ENCODE results near the gene CLMN. TPM values are rescaled to one million over a fixed set of nuclear protein-coding genes. Genes with fewer than 3 reads are reported as not detected.

Gene CLMN
- total RNA-seq, 2 donors from 2014 or later: 24.6 to 39.3 TPM

- Histone ChIP-seq H3K27ac (no peak overlapping the region), H3K36me3 (no peaks in the 10 kb centered on the region), H3K27me3 (replicated peaks; ENCODE audit: insufficient read depth) (no peaks in the 10 kb centered on the region), H3K4me1 (replicated peaks) (peaks cover 6% of the 10 kb centered on the region), H3K9me3 (no peaks in the 10 kb centered on the region), H3K4me3 (no peak overlapping the region)
- no peak for TF ChIP-seq POLR2A (IDR thresholded peaks at IDR 0.05)
- TF ChIP-seq CTCF (IDR thresholded peaks at IDR 0.05): no peak
- TF ChIP-seq POLR2AphosphoS5 (IDR thresholded peaks at IDR 0.05): no peak
- 64% methylated on average over 4 of the region's 4 CpGs for WGBS
- intact Hi-C loops (cut with DNase I): no loop called here
- DNase-seq (ENCODE audit: low spot score): no peak
Measured at GRCh38 chr14:95267306-95267705, 52.4 kb downstream of the CLMN start.

- Histone ChIP-seq H3K36me3 (no peaks in the 10 kb centered on the region), H3K27me3 (replicated peaks; ENCODE audit: insufficient read depth) (no peaks in the 10 kb centered on the region), H3K27ac (peak overlapping the region; percentile 51 to 60), H3K4me3 (no peak overlapping the region), H3K9me3 (no peaks in the 10 kb centered on the region), H3K4me1 (replicated peaks) (peaks cover 6% of the 10 kb centered on the region)
- intact Hi-C loops (cut with DNase I): no loop called here
- DNase-seq (ENCODE audit: low spot score): peak; percentile 84
- TF ChIP-seq POLR2AphosphoS5 (IDR thresholded peaks at IDR 0.05) (peak; percentile 96), CTCF (IDR thresholded peaks at IDR 0.05) (no peak)
- WGBS: 29% methylated on average over 12 of the region's 12 CpGs
Measured at GRCh38 chr14:95265106-95266094, 54.3 kb downstream of the CLMN start.

GRCh38 chr14:95264271-95264973 lies 55.3 kb downstream of the CLMN start:
- TF ChIP-seq POLR2AphosphoS5 (IDR thresholded peaks at IDR 0.05) (no peak), POLR2A (IDR thresholded peaks at IDR 0.05) (no peak), CTCF (IDR thresholded peaks at IDR 0.05) (no peak)
- Histone ChIP-seq H3K27me3 (replicated peaks; ENCODE audit: insufficient read depth) (no peaks in the 10 kb centered on the region), H3K36me3 (no peaks in the 10 kb centered on the region), H3K9me3 (no peaks in the 10 kb centered on the region), H3K27ac (peak overlapping the region; percentile 51 to 60), H3K4me1 (replicated peaks) (peaks cover 6% of the 10 kb centered on the region), H3K4me3 (no peak overlapping the region)
- intact Hi-C loops (cut with DNase I): no loop called here
- DNase-seq (ENCODE audit: low spot score): no peak
- 81% methylated on average over 10 of the region's 10 CpGs for WGBS

- Histone ChIP-seq H3K27ac (peak overlapping the region in 1 of 2 donors; percentile 51), H3K36me3 (no peaks in the 10 kb centered on the region), H3K4me1 (replicated peaks) (peaks cover 6% of the 10 kb centered on the region), H3K27me3 (replicated peaks; ENCODE audit: insufficient read depth) (no peaks in the 10 kb centered on the region), H3K9me3 (no peaks in the 10 kb centered on the region), H3K4me3 (no peak overlapping the region)
- intact Hi-C loops (cut with DNase I): no loop called here
- 89% methylated on average over 7 of the region's 7 CpGs for WGBS
- no peak for DNase-seq (ENCODE audit: low spot score)
- TF ChIP-seq CTCF (IDR thresholded peaks at IDR 0.05) (no peak), POLR2AphosphoS5 (IDR thresholded peaks at IDR 0.05) (no peak), POLR2A (IDR thresholded peaks at IDR 0.05) (no peak)
Measured at GRCh38 chr14:95263527-95264231, 56.0 kb downstream of the CLMN start.

All from prostate gland (tissue), 2 donors.